BJ (cell line): Measurements from ENCODE around the gene ZFHX2. TPM values are rescaled to one million over a fixed set of nuclear protein-coding genes. Genes with fewer than 3 reads are reported as not detected.
"Not testable (repeated sequence)": the region's sequence is repeated elsewhere in the genome, so short reads cannot be mapped to it uniquely, and the experiment has no call there.

Source experiments
- CTCF ChIA-PET: fragments of 350-600 bp; formaldehyde crosslinking; extraction: SDS; loops from one replicate; lab custom pipeline; 2021; ENCODE audit warnings: antibody characterized with exemption, inconsistent platforms; lab: Yijun Ruan, JAX
- POLR2A ChIA-PET: fragments of 300-600 bp; sonication (Branson Sonifier 250); formaldehyde crosslinking; extraction: SDS; loops from one replicate; lab custom pipeline; 2021; ENCODE audit warnings: antibody characterized with exemption; lab: Charles Lee
- DNase-seq: peaks from one replicate; pipeline ENCODE4 v3.0.0-alpha.2; 2011; ENCODE audit warnings: low read depth
- H3K27me3 ChIP-seq: 2 replicates; pipeline ENCODE4 v1.6.0; 2011; ENCODE audit warnings: low read length; ENCODE audit not compliant: control insufficient read depth, insufficient read depth
- H3K36me3 ChIP-seq: 2 replicates; pipeline ENCODE4 v1.5.1; 2011; ENCODE audit warnings: low read length; ENCODE audit not compliant: control insufficient read depth, insufficient read depth
- H3K4me3 ChIP-seq: 2 replicates; pipeline ENCODE4 v1.5.1; 2011; ENCODE audit warnings: low read depth, mild to moderate bottlenecking, control low read depth, low read length
- polyA minus RNA-seq: library from RNA; depleted of rRNA, polyadenylated mRNA; stranded (reverse); fragments of >200 nt; gene quantifications from 2 replicates; pipeline ENCODE4 v1.2.3, GENCODE V29; 2011; rRNA and poly(A)+ RNA removed
- polyA plus RNA-seq: library from polyadenylated mRNA; depleted of rRNA; stranded (reverse); fragments of >200 nt; gene quantifications from 2 replicates; pipeline ENCODE4 v1.2.3, GENCODE V29; 2011; rRNA removed
- TF ChIP-seq, protein P1 (sequence below): IDR thresholded peaks from 2 replicates; pipeline ENCODE4 v1.5.1; 2011; ENCODE audit warnings: low read depth, mild to moderate bottlenecking, control low read depth, inconsistent platforms, low read length, moderate library complexity; ENCODE audit not compliant: insufficient read depth

ZFHX2 gene
- polyA plus RNA-seq (0.28 and 0.32 TPM in 2 replicates), polyA minus RNA-seq (1.4 and 1.9 TPM in 2 replicates)

DNA sequence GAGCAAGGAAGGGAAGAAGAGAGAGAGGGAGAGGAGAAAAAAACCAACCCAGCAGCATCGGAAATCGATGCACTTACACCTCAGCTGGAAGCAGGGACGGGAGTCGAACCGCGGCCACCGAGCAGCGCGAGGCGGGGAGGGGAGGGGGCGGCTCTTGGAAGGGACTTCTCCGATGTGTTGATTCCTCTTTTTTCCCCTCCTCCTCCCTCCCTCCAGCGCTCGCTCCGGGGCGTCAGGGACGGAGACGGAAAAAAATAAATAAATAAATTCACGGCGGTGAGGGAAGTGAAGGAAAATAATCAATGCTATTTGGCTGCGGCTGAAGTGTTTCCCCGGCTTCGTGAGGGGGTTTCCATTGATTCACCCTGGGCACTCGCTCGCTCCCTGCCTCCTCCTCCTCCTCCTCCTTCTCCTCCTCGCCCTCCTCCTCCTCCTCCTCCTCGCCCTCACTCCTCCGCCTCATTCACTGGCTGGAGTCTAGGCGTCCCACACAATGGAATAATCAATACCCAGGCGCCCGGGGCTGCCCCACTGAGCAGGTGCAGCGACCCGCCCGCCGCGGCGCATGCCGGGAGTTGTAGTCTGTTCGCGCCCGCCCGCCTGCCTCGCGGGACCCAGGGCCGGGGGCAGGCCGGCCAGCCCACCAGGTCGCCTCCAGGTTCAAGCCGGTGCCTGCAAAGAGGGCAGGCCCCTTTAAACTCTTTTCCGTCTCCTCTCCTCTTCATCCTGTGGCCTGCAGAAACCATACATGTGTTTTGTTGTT lies at the start of gene ZFHX2:
Gene ZFHX2 (minus strand): TSS at position 500 of the 763 bp plus-strand sequence. CDS start 16,440 bp downstream, outside the sequence.
- POLR2A ChIA-PET: no interaction called here
- CTCF ChIA-PET: interaction anchor here (1.1 to 1.2 kb wide), 2 partner anchors 12 to 74 kb away, joined by 4 to 6 read pairs; no protein-coding TSS in a partner anchor
- no peak for DNase-seq

DNA sequence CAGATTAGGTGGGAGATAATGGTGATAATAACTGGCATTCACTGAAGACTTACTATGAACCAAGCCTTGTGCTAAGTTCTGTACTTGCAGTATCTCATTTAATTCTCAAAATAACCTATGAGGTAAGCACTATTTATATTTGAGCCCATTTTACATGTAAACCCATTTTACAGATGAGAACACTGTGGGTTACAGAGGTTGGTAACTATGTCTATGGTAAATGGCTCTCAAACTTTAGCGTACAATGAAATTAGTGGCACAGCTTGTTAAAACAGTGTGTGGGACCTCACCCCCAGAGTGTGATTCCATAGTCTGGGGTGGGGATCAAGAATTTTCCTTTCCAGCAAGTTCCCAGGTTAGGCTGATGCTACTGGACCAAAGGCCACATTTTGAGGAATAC lies 49.2 kb upstream of the ZFHX2 start:
- CTCF ChIA-PET: interaction anchor here (0.9 to 1.3 kb wide), 3 partner anchors 12 to 39 kb away, joined by 3 read pairs; no protein-coding TSS in a partner anchor
- DNase-seq: no peak
- Histone ChIP-seq H3K36me3 (no peaks in the 10 kb centered on the region), H3K4me3 (no peak overlapping the region), H3K27me3 (no peaks in the 10 kb centered on the region)
- TF ChIP-seq, protein P1, sequence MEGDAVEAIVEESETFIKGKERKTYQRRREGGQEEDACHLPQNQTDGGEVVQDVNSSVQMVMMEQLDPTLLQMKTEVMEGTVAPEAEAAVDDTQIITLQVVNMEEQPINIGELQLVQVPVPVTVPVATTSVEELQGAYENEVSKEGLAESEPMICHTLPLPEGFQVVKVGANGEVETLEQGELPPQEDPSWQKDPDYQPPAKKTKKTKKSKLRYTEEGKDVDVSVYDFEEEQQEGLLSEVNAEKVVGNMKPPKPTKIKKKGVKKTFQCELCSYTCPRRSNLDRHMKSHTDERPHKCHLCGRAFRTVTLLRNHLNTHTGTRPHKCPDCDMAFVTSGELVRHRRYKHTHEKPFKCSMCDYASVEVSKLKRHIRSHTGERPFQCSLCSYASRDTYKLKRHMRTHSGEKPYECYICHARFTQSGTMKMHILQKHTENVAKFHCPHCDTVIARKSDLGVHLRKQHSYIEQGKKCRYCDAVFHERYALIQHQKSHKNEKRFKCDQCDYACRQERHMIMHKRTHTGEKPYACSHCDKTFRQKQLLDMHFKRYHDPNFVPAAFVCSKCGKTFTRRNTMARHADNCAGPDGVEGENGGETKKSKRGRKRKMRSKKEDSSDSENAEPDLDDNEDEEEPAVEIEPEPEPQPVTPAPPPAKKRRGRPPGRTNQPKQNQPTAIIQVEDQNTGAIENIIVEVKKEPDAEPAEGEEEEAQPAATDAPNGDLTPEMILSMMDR: no peak
- POLR2A ChIA-PET: no interaction called here

More for the DNA sequence above, at the start of gene ZFHX2:
- H3K4me3 ChIP-seq: peak within 1 kb of the TSS; percentile 69
- TF ChIP-seq, protein P1: no peak
- no peaks in the 10 kb centered on the region for H3K36me3 ChIP-seq
- peaks cover 2% of the 10 kb centered on the region; the same call in 1 of the 2 replicates for H3K27me3 ChIP-seq

DNA sequence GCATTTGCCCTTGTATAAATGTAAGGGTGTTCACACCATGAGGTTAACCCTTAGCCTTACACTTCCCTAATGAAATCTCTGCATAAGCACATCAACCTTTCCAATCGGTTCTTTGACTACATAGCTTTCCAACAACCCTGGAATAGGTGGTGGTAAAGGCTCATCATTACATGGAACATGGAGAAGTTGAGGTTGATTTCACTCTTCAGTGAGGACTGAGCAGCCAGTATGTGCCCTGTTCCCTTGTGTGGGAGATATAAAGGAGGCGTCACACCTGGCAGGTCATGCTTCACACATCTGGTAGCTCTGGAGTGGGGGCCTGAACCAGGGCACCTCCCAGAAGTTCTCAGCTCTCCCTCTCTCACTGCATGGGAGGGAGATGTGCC lies 48.8 kb upstream of the ZFHX2 start:
- no peaks in the 10 kb centered on the region for H3K36me3 ChIP-seq
- CTCF ChIA-PET: interaction anchor here (0.9 to 1.3 kb wide), 3 partner anchors 11 to 39 kb away, joined by 3 read pairs; no protein-coding TSS in a partner anchor
- no peak overlapping the region for H3K4me3 ChIP-seq
- no peaks in the 10 kb centered on the region for H3K27me3 ChIP-seq
- POLR2A ChIA-PET: no interaction called here
- TF ChIP-seq, protein P1: no peak
- no peak for DNase-seq

DNA sequence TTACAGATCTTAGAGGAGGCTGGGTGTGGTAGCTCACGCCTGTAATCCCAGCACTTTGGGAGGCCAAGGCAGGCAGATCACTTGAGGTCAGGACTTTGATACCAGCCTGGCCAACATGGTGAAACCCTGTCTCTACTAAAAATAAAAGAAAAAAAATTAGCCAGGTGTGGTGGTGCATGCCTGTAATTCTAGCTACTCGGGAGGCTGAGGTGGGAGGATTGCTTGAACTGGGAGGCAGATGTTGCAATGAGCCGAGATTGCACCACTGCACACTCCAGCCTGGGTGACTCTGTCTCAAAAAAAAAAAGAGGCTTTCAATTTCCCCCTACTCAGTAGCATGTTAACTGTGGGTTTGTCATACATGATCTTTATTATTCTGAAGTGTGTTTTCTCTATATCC lies 42.6 kb upstream of the ZFHX2 start:
- H3K36me3 ChIP-seq, H3K4me3 ChIP-seq, H3K27me3 ChIP-seq, DNase-seq, POLR2A ChIA-PET: not testable (repeated sequence)
- CTCF ChIA-PET: interaction anchor here (0.6 to 1.0 kb wide), 2 partner anchors 38 to 247 kb away, joined by 3 to 4 read pairs; no protein-coding TSS in a partner anchor

DNA sequence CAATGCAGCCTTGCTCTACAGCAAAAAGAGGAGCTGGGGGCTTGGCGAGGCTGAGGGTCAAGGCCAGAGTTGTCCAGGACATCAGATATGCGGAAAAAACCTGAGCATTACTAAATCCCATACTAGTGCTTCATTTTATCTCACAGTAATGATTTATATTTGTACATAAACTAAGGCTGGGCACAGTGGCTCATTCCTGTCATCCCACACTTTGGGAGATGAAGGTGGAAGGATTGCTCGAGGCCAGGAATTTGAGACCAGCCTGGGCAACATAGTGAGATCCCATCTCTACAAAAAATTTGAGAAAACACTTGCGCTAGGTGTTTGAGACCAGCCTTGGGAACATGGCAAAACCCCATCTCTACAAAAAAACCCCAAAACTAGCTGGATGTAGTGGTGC lies 38.6 kb upstream of the ZFHX2 start:
- POLR2A ChIA-PET: no interaction called here
- no peak overlapping the region for H3K4me3 ChIP-seq
- H3K27me3 ChIP-seq: no peaks in the 10 kb centered on the region
- TF ChIP-seq, protein P1: no peak
- CTCF ChIA-PET: interaction anchor here (0.6 to 4.0 kb wide), 7 partner anchors 27 to 340 kb away, joined by 3 to 35 read pairs (median 4); no protein-coding TSS in a partner anchor
- H3K36me3 ChIP-seq: no peaks in the 10 kb centered on the region
- no peak for DNase-seq
